ENCODE results near the gene COL21A1.

Gene COL21A1

GRCh38 chr6:56245903-56246351 is 1.5 kb downstream of the COL21A1 start:
- DNase-seq (ENCODE audit: low spot score): no peak

GRCh38 chr6:56244528-56245253 is 2.7 kb downstream of the COL21A1 start:
- DNase-seq (ENCODE audit: low spot score): no peak

- no peak for DNase-seq (ENCODE audit: low spot score)
Measured at GRCh38 chr6:56244089-56244488, 3.3 kb downstream of the COL21A1 start.

GRCh38 chr6:56243518-56244070 is 3.8 kb downstream of the COL21A1 start:
- no peak for DNase-seq (ENCODE audit: low spot score)

GRCh38 chr6:56242346-56242745 is 5.0 kb downstream of the COL21A1 start:
- no peak for DNase-seq (ENCODE audit: low spot score)

- no peak for DNase-seq (ENCODE audit: low spot score)
Measured at GRCh38 chr6:56241124-56241802, 6.1 kb downstream of the COL21A1 start.

GRCh38 chr6:56238352-56238751 is 9.0 kb downstream of the COL21A1 start:
- no peak for DNase-seq (ENCODE audit: low spot score)

- DNase-seq (ENCODE audit: low spot score): no peak
Measured at GRCh38 chr6:56235245-56235644, 12.1 kb downstream of the COL21A1 start.

- DNase-seq (ENCODE audit: low spot score): no peak
Measured at GRCh38 chr6:56232436-56232835, 14.9 kb downstream of the COL21A1 start.

GRCh38 chr6:56231827-56232226 is 15.6 kb downstream of the COL21A1 start:
- no peak for DNase-seq (ENCODE audit: low spot score)

GRCh38 chr6:56230976-56231566 is 16.3 kb downstream of the COL21A1 start:
- DNase-seq (ENCODE audit: low spot score): no peak

- DNase-seq (ENCODE audit: low spot score): no peak
Measured at GRCh38 chr6:56227071-56227879, 20.1 kb downstream of the COL21A1 start.

GRCh38 chr6:56223995-56224394 is 23.4 kb downstream of the COL21A1 start:
- no peak for DNase-seq (ENCODE audit: low spot score)

GRCh38 chr6:56222499-56222898 is 24.9 kb downstream of the COL21A1 start:
- DNase-seq (ENCODE audit: low spot score): no peak

GRCh38 chr6:56220078-56220477 is 27.3 kb downstream of the COL21A1 start:
- no peak for DNase-seq (ENCODE audit: low spot score)

- no peak for DNase-seq (ENCODE audit: low spot score)
Measured at GRCh38 chr6:56214703-56215101, 32.7 kb downstream of the COL21A1 start.

- no peak for DNase-seq (ENCODE audit: low spot score)
Measured at GRCh38 chr6:56214041-56214702, 33.2 kb downstream of the COL21A1 start.

GRCh38 chr6:56211724-56212123 is 35.7 kb downstream of the COL21A1 start:
- DNase-seq (ENCODE audit: low spot score): no peak

- no peak for DNase-seq (ENCODE audit: low spot score)
Measured at GRCh38 chr6:56204134-56204533, 43.2 kb downstream of the COL21A1 start.

GRCh38 chr6:56199956-56200355 is 47.4 kb downstream of the COL21A1 start:
- no peak for DNase-seq (ENCODE audit: low spot score)

- no peak for DNase-seq (ENCODE audit: low spot score)
Measured at GRCh38 chr6:56193846-56194245, 53.5 kb downstream of the COL21A1 start.

- no peak for DNase-seq (ENCODE audit: low spot score)
Measured at GRCh38 chr6:56188429-56188828, 59.0 kb downstream of the COL21A1 start.
